Heart left ventricle (tissue), 13 donors: ENCODE data around the gene PPP1R14B.

ENCODE experiments used
- CTCF ChIP-seq, 12 donors: fragments of 200-600 bp; sonication (generic) in 4 of 12; IDR thresholded peaks; one replicate each; pipeline versions ENCODE4 v1.5.0 to v1.8.0; 2018 to 2022; ENCODE audit warnings: antibody characterized with exemption in 12 of 12, mild to moderate bottlenecking in 5 of 12
- POLR2A ChIP-seq, 2 donors: fragments of 450-650 bp; IDR thresholded peaks; one replicate each; pipeline ENCODE4 v1.6.1; 2017; ENCODE audit warnings: antibody characterized with exemption in 2 of 2, mild to moderate bottlenecking in 2 of 2, moderate library complexity in 2 of 2
- donor health status: ischemic (EF 13 %, LVEDD 7.1; RV severe dilation, severe dysfunction).
- donor health status: DM: no; HTN: yes; CAD: no.
- donor health status: DM: no; HTN: no; CAD: no.
- donor health status: ischemic (EF 25% LVEDD 6.9; RV normal size, moderate dysfunction).
- donor health status: ischemic (EF 25% LVEDD 5.7; RV mildly dilated, moderate dysfunction).
- donor health status: ischemic (EF 35%, LVEDD 5.7; RV mildly dilated, moderate dysfunction).
- donor health status: nonischemic (EF 11% LVEDD 7.7; RV severe dilation, severe dysfunction).
- donor health status: DM: yes; HTN: yes; CAD: no.
- donor health status: PGD.
- donor health status: ischemic (EF 29% LVEDD 5.4; RV normal size, mild dysfunction).
- donor health status: nonischemic (EF 23%, LVEDD 6.1; RV moderate dilation, normal function).

- TF ChIP-seq CTCF (IDR thresholded peaks at IDR 0.05) (no peak), POLR2A (IDR thresholded peaks at IDR 0.05) (no peak)
Observed at GRCh38 chr11:64226507-64227051, 20.2 kb downstream of the PPP1R14B start.
